Natural killer cell (primary cell): ENCODE data around the gene DNMT1. TPM values are rescaled to one million over a fixed set of nuclear protein-coding genes. Genes with fewer than 3 reads are reported as not detected.

Experiments
- ATAC-seq, 3 donors: fragments of 150-1000 bp in 2 of 3; fragments of 200-7000 bp in 1 of 3; cut with Tn5 transposase; 1 replicate in 1 of 3; 2 replicates in 2 of 3; pipeline ENCODE4 v1.10.0; 2021; ENCODE audit warnings: mild to moderate bottlenecking in 2 of 3, moderate library complexity in 2 of 3
- DNase-seq, 2 donors: peaks; one replicate each; pipeline versions ENCODE4 v3.0.0 to v3.0.0-alpha.2; 2013 to 2021; ENCODE audit warnings: mixed read lengths in 1 of 2
- H3K27ac ChIP-seq: one replicate; pipeline ENCODE4 v1.5.1; 2013; ENCODE audit warnings: mild to moderate bottlenecking, low read length
- H3K27me3 ChIP-seq: one replicate; pipeline ENCODE4 v1.6.1; 2013; ENCODE audit warnings: low read length; ENCODE audit not compliant: control insufficient read depth, insufficient read depth
- H3K36me3 ChIP-seq: one replicate; pipeline ENCODE4 v1.6.1; 2013; ENCODE audit warnings: low read length; ENCODE audit not compliant: control insufficient read depth, insufficient read depth
- H3K4me1 ChIP-seq: one replicate; pipeline ENCODE4 v1.6.1; 2013; ENCODE audit warnings: low read length; ENCODE audit not compliant: control insufficient read depth, insufficient read depth
- H3K4me3 ChIP-seq: one replicate; pipeline ENCODE4 v1.5.1; 2013; ENCODE audit warnings: low read length
- H3K9me3 ChIP-seq: one replicate; pipeline ENCODE4 v1.6.1; 2013; ENCODE audit warnings: low read length; ENCODE audit not compliant: control insufficient read depth, insufficient read depth
- H3K27ac Mint-ChIP-seq, 2 donors: one replicate each; pipeline ENCODE4 v1.8.0; 2022; ENCODE audit warnings: mild to moderate bottlenecking in 2 of 2, mixed read lengths in 2 of 2, moderate library complexity in 1 of 2
- H3K27me3 Mint-ChIP-seq, 2 donors: one replicate each; pipeline ENCODE4 v1.8.0; 2022; ENCODE audit warnings: low read depth in 2 of 2, mixed read lengths in 2 of 2
- H3K36me3 Mint-ChIP-seq: one replicate; pipeline ENCODE4 v1.8.0; 2022; ENCODE audit warnings: mixed read lengths
- H3K4me1 Mint-ChIP-seq, 2 donors: one replicate each; pipeline ENCODE4 v1.8.0; 2022; ENCODE audit warnings: mixed read lengths in 2 of 2
- H3K4me3 Mint-ChIP-seq: one replicate; pipeline ENCODE4 v1.8.0; 2022; ENCODE audit warnings: mild to moderate bottlenecking, moderate library complexity, mixed read lengths
- H3K9me3 Mint-ChIP-seq, 2 donors: one replicate each; pipeline ENCODE4 v1.8.0; 2022; ENCODE audit warnings: mixed read lengths in 2 of 2
- WGBS: methylation state at CpG from one replicate; pipeline ENCODE4 v1.1.7; 2013; ENCODE audit warnings: missing lambda C conversion rate; ENCODE audit not compliant: insufficient coverage; 5-methylcytosine and 5-hydroxymethylcytosine counted together
- intact Hi-C: fragments of 100-400 bp; cut with micrococcal nuclease; formaldehyde crosslinking; loops from one replicate; pipeline ENCODE4 v1.14.2; 2022
- total RNA-seq, 4 donors: library from RNA; stranded (reverse); fragments of 120-200 nt in 1 of 4; gene quantifications; one replicate each; pipeline versions ENCODE4 v1.2.3 to v1.2.4, GENCODE V29; 2013 to 2022
- TF ChIP-seq, protein P1 (sequence below): fragments of 200-600 bp; IDR thresholded peaks from one replicate; pipeline ENCODE4 v1.8.0; 2022; ENCODE audit warnings: antibody characterized with exemption

The DNMT1 gene
- total RNA-seq, 3 donors from 2014 or later (not counting 1 experiment from before 2014, with no cell fraction given): 266 to 323 (median 275) TPM

DNA sequence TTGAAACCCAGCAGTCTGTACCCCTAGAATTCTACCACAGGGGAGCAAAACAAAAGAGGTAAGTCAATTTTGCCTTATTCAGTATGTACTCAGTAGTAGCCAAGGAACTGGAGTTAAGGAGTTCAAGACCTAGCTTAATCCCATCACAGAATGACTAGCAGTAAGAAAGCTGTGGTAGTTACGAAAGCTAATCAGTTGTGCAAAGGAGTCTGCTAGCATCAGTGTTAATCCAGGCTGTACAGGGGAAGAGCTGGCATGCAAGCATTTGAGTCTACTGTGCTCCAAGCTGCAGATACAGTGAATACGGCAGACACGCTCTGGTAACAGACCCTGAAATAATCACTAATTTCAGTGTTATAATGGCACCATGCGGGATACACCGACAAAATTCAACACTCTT, 4.7 kb downstream of the DNMT1 start:
- intact Hi-C loops: no loop called here
- peaks cover 32 to 42% of the 10 kb centered on the region in 2 donors for H3K4me1 Mint-ChIP-seq

DNA sequence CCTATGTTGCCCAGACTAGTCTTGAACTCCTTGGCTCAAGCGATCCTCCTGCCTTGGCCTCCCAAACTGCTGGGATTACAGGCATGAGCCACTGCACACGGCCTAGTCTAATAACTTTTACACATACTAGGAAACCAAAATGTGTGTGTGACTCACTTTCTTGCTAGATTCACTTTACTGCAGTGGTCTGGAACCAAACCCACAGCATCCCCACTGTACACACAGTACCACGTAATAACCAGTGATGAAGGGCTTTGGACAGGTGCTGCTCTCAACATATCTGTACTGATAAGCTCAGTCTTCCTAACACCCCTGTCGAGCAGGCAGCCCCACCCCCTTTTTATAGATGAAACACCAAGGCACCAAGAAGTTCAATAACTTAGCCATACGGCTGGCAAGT, 5.1 kb downstream of the DNMT1 start:
- ATAC-seq: peak in 2 of 3 donors; percentile 16 to 30
- peak overlapping the region; percentile 35 for H3K4me3 Mint-ChIP-seq
- H3K27me3 Mint-ChIP-seq: no peaks in the 10 kb centered on the region

More for the DNA sequence above, 4.7 kb downstream of the DNMT1 start:
- peak overlapping the region; percentile 35 for H3K4me3 Mint-ChIP-seq
- no peak for DNase-seq
- H3K27me3 Mint-ChIP-seq: no peaks in the 10 kb centered on the region
- TF ChIP-seq, protein P1, sequence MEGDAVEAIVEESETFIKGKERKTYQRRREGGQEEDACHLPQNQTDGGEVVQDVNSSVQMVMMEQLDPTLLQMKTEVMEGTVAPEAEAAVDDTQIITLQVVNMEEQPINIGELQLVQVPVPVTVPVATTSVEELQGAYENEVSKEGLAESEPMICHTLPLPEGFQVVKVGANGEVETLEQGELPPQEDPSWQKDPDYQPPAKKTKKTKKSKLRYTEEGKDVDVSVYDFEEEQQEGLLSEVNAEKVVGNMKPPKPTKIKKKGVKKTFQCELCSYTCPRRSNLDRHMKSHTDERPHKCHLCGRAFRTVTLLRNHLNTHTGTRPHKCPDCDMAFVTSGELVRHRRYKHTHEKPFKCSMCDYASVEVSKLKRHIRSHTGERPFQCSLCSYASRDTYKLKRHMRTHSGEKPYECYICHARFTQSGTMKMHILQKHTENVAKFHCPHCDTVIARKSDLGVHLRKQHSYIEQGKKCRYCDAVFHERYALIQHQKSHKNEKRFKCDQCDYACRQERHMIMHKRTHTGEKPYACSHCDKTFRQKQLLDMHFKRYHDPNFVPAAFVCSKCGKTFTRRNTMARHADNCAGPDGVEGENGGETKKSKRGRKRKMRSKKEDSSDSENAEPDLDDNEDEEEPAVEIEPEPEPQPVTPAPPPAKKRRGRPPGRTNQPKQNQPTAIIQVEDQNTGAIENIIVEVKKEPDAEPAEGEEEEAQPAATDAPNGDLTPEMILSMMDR: no peak
- Histone ChIP-seq H3K27ac (no peak overlapping the region), H3K36me3 (peaks cover 22% of the 10 kb centered on the region), H3K4me3 (no peak overlapping the region), H3K9me3 (no peaks in the 10 kb centered on the region), H3K4me1 (peaks cover 26% of the 10 kb centered on the region), H3K27me3 (no peaks in the 10 kb centered on the region)
- ATAC-seq: no peak
- H3K27ac Mint-ChIP-seq: peak overlapping the region; percentile 62 to 72
- 98% methylated on average over 5 of the region's 5 CpGs for WGBS
- H3K9me3 Mint-ChIP-seq: no peaks in the 10 kb centered on the region
- no peaks in the 10 kb centered on the region for H3K36me3 Mint-ChIP-seq

DNA sequence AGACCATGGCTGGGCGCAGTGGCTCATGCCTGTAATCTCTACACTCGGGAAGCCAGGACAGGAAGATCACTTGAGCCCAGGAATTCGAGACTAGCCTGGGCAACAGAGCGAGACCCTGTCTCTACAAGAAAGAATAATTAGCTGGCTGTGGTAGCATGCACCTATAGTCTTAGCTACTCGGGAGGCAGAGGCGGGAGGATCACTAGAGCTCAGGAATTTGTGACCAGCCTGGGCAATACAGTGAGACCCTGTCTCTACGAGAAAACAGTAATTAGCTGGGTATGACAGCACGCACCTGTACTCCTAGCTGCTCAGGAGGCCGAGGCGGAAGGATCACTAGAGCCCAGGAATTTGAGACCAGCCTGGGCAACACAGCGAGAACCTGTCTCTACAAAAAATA, 7.4 kb downstream of the DNMT1 start:
- TF ChIP-seq, protein P1: no peak
- 92% methylated on average over 11 of the region's 11 CpGs for WGBS
- DNase-seq: no peak
- ATAC-seq: no peak
- intact Hi-C loops: no loop called here
- Histone ChIP-seq H3K36me3 (peaks cover 24% of the 10 kb centered on the region), H3K4me1 (peaks cover 6% of the 10 kb centered on the region), H3K27me3 (no peaks in the 10 kb centered on the region), H3K27ac (no peak overlapping the region), H3K9me3 (no peaks in the 10 kb centered on the region), H3K4me3 (no peak overlapping the region)
- Mint-ChIP-seq H3K4me3 (no peak overlapping the region), H3K27me3 (no peaks in the 10 kb centered on the region), H3K4me1 (peaks cover 24 to 35% of the 10 kb centered on the region in 2 donors), H3K9me3 (no peaks in the 10 kb centered on the region), H3K27ac (peak overlapping the region; percentile 41 to 64), H3K36me3 (no peaks in the 10 kb centered on the region)

More for the DNA sequence above, 5.1 kb downstream of the DNMT1 start:
- intact Hi-C loops: no loop called here
- Histone ChIP-seq H3K27me3 (no peaks in the 10 kb centered on the region), H3K27ac (no peak overlapping the region), H3K9me3 (no peaks in the 10 kb centered on the region), H3K4me3 (no peak overlapping the region), H3K36me3 (peaks cover 22% of the 10 kb centered on the region), H3K4me1 (peaks cover 24% of the 10 kb centered on the region)
- 62% methylated on average over 5 of the region's 5 CpGs for WGBS
- Mint-ChIP-seq H3K9me3 (no peaks in the 10 kb centered on the region), H3K27ac (peak overlapping the region; percentile 62 to 72), H3K36me3 (no peaks in the 10 kb centered on the region), H3K4me1 (peaks cover 32 to 37% of the 10 kb centered on the region in 2 donors)
- TF ChIP-seq, protein P1: no peak
- DNase-seq: no peak

DNA sequence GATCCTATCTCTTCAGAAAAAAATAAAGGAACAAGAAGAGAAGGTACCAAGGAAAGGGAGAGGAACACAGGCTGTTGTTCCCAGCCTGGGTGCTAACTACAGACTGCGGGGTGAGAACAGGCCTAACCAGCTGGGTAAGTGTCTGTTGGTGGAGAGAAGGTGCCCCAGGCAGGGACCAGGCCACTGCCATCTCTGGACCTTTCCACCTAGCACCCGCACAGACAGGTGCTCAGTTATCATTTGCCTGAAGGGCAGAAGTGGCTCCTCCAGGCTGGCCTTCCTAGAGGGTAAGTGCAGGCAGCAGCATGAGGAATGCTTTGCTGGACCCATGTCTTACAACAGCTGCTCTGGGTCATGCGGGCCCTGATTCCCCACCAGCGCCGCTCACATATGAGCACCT, 10.1 kb downstream of the DNMT1 start:
- peak overlapping the region; percentile 52 to 77 for H3K27ac Mint-ChIP-seq
- H3K27me3 ChIP-seq: no peaks in the 10 kb centered on the region
- intact Hi-C loops: no loop called here
- no peak overlapping the region for H3K4me3 Mint-ChIP-seq
- H3K4me1 ChIP-seq: peaks cover 4% of the 10 kb centered on the region
- H3K9me3 Mint-ChIP-seq: no peaks in the 10 kb centered on the region
- no peaks in the 10 kb centered on the region for H3K9me3 ChIP-seq
- TF ChIP-seq, protein P1: no peak
- 98% methylated on average over 5 of the region's 5 CpGs for WGBS
- H3K27me3 Mint-ChIP-seq: no peaks in the 10 kb centered on the region
- no peak overlapping the region for H3K27ac ChIP-seq
- ATAC-seq (no peak), DNase-seq (no peak)
- H3K36me3 ChIP-seq: peaks cover 37% of the 10 kb centered on the region
- H3K36me3 Mint-ChIP-seq: no peaks in the 10 kb centered on the region
- no peak overlapping the region for H3K4me3 ChIP-seq
- peaks cover 17 to 27% of the 10 kb centered on the region in 2 donors for H3K4me1 Mint-ChIP-seq
